Stimulated activated CD8-positive, alpha-beta memory T cell treated with anti-CD3 and anti-CD28 coated beads, Interleukin-2, amount 100 ng/mL, for 48 hours (primary cell): Measurements from ENCODE around the gene NOA1.
"Not testable (repeated sequence)": the region's sequence is repeated elsewhere in the genome, so short reads cannot be mapped to it uniquely, and the experiment has no call there.

ENCODE experiments used
- DNase-seq, 2 donors: peaks; one replicate each; pipeline ENCODE4 v3.0.0-alpha.2; 2020; ENCODE audit warnings: low read depth in 2 of 2

NOA1 gene

DNA sequence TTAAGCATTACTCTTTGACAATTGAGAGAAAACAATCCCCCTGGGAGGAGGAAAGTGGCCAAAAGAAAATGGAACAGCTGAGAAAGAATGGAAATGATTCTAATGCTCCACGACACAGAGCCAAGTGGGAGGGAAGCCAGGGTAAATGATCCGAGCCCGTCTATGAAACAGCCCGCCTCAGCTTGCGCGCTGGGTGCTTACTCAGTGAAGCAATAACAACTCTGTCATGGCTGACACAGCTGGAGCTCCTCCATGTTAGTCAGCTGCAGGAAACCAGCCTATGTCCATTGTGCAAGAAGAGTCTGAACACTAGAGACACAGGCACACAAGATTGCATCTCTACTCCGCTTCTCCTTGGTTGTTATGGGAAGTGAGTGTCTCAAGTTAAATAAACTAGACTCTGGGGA, 19.3 kb downstream of the NOA1 start:
- no peak for DNase-seq

DNA sequence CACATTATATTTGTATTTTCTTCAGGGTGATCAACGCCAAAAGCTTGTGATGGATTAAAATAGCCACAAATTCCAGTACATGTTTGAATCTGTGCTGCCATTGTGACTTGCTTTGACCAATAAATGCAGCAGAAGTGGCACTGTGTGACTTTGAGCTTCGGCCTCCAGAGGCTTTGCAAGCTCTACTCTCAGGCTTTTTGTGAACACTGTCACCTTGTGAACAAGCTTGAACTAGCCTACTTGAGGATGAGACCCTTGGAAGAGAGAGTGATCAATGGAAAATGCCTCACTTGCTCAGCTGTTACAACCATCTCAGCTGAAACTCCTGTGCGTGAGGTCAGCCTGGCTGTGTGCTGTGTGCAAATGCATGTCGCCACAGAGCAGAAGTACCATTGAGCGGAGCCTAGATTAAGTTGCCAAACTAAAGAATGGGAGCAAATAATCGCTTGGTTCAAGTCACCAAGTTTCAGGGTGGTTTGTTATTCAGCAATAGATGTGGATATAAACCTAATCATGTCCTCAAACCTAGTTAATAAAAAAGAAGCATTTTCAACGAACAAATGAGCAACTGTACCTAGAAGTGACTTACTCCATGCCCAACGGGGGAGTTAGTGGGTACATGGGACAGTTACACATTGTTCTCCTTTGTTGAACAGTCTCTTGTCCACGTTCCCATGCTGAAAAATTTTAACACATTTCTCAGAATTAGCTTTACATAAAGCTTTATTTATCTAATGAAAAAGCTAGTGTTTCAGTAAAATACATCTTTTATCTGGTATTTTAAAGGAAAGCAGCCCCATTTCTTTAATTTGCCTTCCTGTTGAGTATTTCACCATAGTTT, 23.5 kb downstream of the NOA1 start:
- no peak for DNase-seq

DNA sequence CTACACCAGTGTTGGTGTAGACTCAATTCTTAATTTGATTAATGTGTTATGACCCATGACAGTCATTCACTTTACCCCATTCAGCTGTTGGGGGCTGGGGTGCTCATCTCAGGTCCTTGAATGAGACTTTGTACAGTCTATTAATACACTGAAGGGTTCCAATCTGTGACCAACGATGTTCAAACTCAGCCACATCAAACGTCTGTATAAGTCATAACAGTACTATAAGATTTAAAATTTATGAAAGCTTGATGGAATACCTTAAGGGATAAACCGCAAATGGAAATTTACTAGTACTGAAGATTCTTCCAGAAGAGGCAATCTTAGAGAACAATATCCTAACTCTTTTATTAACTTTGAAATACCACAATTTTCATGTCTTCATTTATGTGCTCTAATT, 36.0 kb downstream of the NOA1 start:
- no peak for DNase-seq

DNA sequence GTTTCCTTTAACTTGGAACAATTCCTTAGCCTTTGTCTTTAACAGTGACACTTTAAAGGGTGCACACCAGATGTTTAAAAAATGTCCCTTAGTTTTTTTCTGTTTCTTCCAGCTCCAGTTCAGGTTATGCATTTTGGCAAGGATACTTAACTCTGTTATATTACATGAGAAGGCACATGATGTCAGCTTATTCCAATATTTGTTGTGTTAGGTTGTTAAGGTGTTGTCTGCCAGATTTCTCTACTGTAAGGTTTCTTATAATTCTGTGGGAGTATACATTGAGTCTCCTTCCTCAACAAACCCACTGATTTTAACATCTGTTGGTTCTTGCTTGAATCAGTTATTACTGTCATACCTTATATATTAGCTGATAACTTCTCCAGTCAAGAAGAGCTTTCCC, 36.4 kb downstream of the NOA1 start:
- DNase-seq, result no peak

DNA sequence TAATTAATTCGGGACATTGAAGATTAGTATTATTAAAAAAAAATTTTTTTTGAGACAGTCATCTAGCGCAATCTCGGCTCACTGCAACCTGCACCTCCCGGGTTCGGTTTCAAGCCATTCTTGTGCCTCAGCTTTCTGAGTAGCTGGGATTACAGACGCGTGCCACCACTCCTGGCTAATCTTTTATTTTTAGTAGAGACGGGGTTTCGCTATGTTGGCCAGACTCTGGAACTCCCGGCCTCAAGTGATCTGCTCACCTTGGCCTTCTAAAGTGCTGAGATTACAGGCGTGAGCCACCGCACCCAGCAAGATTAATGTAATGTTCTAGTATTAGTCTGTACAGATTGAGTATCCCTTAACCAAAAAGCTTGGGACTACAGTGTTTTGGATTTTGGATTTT, 37.0 kb downstream of the NOA1 start:
- DNase-seq, result no peak

DNA sequence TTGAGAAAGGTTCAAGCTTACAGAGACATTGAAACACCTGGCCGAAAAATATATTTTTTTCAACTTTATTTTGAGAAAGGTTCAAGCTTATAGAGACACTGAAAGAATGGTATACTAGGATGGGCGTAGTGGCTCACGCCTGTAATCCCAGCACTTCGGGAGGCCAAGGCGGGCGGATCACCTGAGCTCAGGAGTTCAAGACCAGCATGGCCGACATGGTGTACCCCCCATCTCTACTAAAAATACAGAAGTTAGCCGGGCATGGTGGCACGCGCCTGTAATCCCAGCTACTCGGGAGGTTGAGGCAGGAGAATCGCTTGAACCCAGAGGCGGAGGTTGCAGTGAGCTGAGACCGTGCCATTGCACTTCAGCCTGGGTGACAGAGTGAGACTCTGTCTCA, 37.6 kb downstream of the NOA1 start:
- DNase-seq, result not testable (repeated sequence)

DNA sequence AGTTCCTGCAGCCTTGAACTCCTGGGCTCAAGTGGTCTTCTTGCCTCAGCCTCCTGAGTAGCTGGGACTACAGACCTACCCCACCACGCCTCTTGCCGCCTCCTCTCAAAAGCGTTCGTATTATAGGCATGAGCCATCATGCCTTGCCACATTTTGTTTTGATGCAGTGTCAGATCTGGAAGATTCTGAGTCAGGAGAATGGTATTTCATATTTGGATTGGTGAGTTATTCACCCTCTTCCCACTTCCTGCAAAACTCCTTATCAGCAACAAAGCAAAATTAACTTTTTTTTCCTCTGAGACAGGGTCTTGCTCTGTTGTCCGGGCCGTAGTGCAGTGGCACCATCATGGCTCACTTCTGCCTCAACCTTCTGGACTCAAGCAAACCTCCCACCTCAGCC, 40.1 kb downstream of the NOA1 start:
- DNase-seq, result no peak

DNA sequence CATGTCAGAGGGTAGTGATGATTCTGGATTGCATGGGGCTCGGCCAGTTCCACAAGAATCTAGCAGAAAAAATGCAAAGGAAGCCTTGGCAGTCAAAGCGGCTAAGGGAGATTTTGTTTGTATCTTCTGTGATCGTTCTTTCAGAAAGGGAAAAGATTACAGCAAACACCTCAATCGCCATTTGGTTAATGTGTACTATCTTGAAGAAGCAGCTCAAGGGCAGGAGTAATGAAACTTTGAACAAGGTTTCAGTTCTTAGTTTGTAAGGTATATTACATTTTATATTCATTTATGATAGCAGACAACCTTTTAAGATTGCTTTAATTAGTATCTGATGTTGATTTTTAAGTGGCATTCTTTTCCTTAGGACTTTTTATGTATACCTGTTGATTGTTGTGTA, 45.5 kb downstream of the NOA1 start:
- no peak for DNase-seq

DNA sequence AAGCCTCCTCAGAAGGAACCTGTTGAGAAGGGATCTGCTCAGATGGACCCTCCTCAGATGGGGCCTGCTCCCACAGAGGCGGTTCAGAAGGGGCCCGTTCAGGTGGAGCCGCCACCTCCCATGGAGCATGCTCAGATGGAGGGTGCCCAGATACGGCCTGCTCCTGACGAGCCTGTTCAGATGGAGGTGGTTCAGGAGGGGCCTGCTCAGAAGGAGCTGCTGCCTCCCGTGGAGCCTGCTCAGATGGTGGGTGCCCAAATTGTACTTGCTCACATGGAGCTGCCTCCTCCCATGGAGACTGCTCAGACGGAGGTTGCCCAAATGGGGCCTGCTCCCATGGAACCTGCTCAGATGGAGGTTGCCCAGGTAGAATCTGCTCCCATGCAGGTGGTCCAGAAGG, 46.8 kb downstream of the NOA1 start:
- no peak for DNase-seq

DNA sequence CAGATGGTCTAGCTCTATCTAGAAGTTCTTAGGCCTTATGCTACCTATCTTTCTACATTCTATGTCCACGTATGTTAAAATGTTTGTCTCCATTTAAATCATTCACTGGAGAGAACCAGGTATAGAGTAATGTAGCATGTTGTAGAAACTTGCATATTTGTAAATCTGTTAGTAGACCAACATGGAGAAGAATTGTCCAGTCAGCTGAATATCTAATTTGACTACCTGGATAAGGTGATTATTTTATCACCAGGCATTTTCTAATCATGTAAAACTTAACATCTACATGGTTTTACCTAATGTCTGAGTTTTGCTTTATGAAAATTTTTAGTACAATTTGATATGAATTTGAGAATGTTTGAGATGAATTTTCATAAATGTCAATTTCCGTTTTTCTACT, 50.2 kb downstream of the NOA1 start:
- DNase-seq, result no peak

DNA sequence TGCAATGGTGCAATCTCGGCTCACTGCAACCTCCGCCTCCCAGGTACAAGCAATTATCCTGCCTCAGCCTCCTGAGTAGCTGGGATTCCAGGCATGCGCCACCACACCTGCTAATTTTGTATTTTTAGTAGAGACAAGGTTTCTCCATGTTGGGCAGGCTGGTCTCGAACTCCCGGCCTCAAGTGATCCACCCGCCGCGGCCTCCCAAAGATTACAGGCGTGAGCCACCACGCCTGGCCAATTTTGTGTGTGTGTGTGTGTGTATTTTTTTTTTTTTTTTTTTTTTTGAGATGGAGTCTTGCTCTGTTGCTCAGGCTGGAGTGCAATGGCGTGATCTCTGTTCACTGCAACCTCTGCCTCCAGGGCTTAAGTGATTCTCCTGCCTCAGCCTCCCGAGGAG, 62.4 kb downstream of the NOA1 start:
- not testable (repeated sequence) for DNase-seq

DNA sequence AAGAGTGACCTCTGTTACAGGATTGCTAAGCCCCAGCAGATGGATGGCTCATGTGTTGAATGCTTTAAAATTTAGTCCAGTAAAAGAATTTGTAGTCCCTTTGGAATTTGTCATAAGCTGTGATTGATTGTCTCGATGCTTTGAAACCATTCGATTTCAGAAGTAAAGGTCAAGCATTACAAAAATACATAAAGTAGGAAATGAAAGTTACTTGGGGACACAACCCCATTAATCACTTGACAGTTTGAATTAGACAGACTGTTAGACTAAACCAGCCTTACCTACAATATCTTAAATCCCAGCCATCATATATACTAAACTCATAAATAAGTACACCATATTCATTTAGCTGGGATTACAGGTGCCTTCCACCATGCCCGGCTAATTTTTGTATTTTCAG, 63.1 kb downstream of the NOA1 start:
- no peak for DNase-seq
